Left colon (tissue), 2 donors: ENCODE measurements around the gene C11orf52. TPM values are rescaled to one million over a fixed set of nuclear protein-coding genes. Genes with fewer than 3 reads are reported as not detected.
A peak's percentile ranks its signal among the peaks of the same experiment; 100 is the strongest.
"Not testable (repeated sequence)": the region's sequence is repeated elsewhere in the genome, so short reads cannot be mapped to it uniquely, and the experiment has no call there.

Experiments
- ATAC-seq: fragments of 200-7000 bp; cut with Tn5 transposase; one replicate; pipeline ENCODE4 v1.9.1; 2020; ENCODE audit warnings: mild to moderate bottlenecking, moderate library complexity
- DNase-seq, 2 donors: peaks; one replicate each; pipeline ENCODE4 v3.0.0-alpha.2; 2020
- intact Hi-C, 2 donors: fragments of 100-400 bp; cut with DNase I in 1 of 2; cut with micrococcal nuclease in 1 of 2; formaldehyde crosslinking; loops; one replicate each; pipeline versions ENCODE4 v1.11.2 to v1.14.0; 2022; cut with DNase I, micrococcal nuclease
- total RNA-seq, 2 donors: library from RNA; stranded (reverse); fragmentation: NEBNext Ultra II Directional; extraction: Animal tissue kit (Norgen Biotek cat#: 25700); gene quantifications; one replicate each; pipeline ENCODE4 v1.2.1, GENCODE V29; 2021
- donor health status: DM: no; HTN: no; CAD: no.
- donor health status: DM: yes; HTN: yes; CAD: no.

Gene C11orf52
- total RNA-seq, 2 donors from 2014 or later = 8.5 to 10.1 TPM

DNA sequence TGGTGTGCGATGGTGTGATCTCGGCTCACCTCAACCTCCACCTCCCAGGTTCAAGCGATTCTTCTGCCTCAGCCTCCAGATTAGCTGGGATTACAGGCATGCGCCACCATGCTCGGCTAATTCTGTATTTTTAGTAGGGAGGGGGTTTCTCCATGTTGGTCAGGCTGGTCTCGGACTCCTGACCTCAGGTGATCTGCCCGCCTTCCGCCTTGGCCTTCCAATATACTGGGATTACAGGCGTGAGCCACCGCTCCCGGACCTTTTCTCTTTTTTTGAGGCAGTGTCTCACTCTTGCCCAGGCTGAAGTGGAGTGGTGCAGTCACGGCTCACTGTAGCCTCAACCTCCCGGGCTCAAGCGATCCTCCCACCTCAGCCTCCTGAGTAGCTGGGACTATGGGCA is 14.5 kb downstream of the C11orf52 start:
- not testable (repeated sequence) for DNase-seq, ATAC-seq
- intact Hi-C loops = loop anchor here in 1 of 2 donors (5.0 kb wide), 1 partner anchor 49 kb away; no protein-coding TSS in a partner anchor

DNA sequence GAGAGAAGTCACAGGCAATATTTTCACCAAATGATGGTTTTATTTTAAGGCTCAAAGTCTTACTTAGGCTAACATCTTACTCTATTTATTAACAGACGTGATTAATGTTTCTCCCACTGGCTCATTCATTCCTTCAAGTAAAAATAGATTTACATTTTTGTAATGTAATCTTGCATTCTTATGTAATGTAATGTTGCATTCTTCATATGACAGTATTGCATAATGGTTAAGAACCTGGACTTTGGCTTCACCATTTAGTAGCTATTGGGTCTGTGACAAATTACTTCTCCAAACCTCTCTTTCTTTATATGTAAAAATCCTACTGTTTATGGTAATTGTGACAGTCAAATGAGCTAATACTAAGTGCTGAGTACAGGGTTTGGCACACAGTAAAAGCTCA is 15.2 kb downstream of the C11orf52 start:
- DNase-seq = no peak
- intact Hi-C loops = loop anchor here in 1 of 2 donors (5.0 kb wide), 1 partner anchor 48 kb away; no protein-coding TSS in a partner anchor
- ATAC-seq = no peak

DNA sequence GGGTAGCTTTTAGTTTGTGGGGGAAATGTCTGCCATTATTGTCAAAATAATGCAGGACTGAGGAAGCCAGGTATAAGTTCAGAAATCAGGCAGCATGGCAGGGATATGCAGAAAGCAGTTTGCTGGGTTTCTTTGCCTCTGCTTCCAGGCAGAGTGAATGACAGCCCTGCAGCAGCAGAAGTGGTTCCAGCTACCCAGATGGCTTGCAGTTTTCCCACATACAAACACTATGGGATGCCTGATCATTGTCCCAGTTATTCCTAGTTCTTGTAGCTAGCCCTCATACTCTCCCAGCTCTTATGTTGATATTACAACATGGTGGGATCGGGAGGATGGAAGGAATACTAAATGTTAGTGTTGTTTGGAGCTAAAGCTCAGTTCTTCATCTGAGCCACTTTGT is 15.6 kb downstream of the C11orf52 start:
- DNase-seq (no peak), ATAC-seq (no peak)
- intact Hi-C loops = loop anchor here in 1 of 2 donors (5.0 kb wide), 1 partner anchor 48 kb away; no protein-coding TSS in a partner anchor

DNA sequence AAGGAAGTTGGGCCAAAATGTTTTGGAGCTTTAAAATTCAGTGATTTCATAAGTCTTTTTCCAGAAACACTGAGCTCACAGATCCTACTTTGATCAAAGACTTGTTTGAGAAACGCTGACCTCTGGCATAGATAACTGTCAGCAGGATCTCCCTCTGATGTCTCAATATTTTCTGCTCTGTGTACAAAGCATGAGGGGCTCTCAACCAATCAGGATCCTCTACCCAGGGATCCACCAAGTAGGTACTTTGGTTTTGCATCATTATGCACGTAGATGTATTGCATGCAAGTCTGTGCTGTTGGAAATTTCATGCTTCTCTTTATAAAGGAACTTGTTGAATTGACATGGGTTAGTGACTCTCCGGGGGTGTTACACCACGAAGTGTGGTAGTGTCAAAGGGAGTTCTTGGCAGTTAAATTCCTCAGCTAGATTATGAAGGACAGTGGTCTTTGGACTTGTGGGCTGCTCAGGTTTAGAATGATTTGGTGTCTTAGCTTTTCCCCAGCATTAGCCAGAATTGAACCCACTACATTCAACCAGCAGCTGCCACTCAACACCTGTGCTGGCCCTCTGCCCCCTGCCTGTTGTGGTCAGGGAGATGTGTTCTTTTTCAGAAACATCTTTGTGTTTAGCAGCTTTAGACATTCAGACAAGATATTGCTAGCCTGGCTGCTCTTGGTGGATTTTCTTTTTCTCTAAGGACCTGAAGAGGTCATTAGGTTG is 16.8 kb downstream of the C11orf52 start:
- no peak for DNase-seq
- no peak for ATAC-seq
- intact Hi-C loops = no loop called here

DNA sequence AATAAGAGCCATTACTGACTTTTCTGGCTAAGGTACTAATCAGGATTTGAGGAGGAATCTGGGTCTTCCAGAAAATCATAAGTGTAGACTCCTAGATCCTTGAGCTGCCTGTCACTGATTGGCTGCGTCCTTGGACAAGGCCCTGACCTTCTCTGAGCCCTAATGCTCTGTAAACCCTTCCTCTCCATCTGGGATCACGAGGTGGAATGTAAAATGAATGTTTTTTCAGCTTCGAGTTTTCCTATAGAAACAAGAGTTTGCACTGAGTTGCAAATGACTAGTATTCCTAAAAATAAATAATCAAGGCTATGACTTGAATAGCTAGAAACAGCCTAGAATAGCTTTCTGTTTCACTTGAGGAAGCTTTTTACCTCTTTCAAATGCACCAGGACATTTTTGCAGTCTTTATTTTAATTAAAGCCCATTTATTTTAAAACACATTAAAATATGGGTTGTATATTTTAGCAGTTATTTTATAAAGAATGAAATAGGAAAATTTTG is 17.4 kb downstream of the C11orf52 start:
- ATAC-seq (no peak), DNase-seq (no peak)
- intact Hi-C loops = no loop called here

DNA sequence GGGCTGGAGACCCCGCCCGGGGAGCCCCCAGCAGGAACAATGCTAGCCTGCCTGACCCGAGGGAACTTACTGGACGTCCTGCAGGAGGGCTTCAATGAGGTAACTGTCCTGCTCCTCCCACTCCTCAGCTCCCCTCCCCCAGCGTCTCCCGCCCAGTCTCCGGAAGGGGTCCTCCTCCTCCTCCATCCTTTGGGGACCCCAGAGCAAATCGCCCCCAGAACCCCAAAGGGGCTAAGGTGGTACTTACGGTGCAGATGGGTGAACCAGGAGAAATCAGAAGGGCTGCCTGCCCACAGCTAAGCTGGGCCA is 18.7 kb downstream of the C11orf52 start:
- DNase-seq (no peak), ATAC-seq (no peak)
- intact Hi-C loops = no loop called here

DNA sequence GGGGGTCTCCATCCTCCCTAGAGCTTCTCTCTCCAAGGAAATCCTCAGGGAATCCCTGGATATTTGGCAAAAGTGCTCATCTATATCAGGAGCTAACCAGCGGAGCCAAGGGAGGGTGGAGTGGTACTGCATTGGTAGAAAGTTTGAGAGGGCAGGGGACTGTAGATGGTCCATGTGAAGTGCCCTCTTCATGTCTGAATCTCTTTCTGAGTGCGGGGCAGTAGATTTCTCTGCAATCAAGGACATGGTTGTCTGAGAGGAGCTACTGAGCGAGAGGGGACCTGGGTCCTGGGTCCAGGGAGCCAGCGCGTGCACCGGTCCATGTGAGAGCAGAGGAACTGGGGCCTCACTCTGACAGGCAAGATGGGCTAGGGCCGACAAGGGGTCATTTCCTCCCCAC is 19.1 kb downstream of the C11orf52 start:
- intact Hi-C loops = no loop called here
- ATAC-seq (no peak), DNase-seq (no peak)

DNA sequence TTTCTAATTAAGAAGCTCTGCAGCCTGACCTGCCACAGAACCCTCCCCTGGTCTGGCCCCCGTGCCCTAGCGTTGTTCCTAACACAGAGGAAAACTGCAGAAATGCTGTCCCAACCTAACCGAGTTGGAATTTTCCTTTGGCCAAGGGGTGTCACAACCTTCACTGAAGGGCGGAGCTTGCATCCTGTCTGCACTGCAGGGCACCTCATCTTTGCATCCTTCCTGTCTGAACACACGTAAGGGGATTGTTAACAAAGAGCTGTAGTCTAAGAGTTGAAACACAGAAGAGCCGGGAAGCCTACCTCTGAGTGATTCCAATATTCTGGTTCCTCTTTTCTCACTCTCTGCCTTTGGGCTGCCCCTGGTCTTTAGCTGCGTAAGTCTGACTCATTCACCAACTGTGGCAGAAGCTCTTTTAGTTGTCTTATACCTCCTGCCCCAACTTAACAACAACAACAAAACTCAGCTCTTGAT is 20.0 kb downstream of the C11orf52 start:
- intact Hi-C loops = no loop called here
- no peak for DNase-seq
- no peak for ATAC-seq

DNA sequence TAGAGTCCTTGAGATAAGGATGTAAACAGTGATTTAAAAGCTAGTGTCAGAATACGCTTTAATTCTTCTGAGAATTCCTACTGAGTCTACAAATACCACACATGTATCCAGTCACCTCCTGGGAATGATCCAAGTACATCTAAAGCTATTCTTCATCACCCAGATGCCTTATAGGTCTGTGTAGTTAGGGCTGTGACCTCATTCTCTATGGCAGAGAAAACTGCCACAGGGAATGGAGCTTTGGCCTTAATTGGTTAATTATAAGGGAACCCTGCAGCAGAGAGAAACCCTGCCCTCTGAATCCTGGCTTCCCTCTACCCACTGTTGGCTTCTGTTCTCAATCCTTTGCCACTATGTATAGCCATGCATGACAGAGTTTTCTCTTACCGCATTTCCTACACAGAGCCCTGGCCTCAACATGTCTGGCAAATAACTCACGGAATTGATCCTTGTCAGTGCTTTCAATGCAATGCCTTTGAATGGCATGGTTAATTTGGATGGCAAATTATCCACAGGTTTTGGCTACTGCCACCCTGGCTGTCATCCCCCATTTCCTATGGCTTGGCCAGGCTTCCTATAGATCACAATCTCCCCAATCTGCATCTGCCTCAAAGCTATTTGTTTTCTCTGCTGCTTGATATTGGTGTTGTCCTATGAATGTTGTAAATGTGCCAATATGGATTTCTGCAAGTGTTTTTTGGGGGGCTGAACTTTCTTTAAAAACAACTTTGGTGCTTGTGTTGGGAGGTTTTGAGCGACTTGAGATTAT is 21.3 kb downstream of the C11orf52 start:
- no peak for DNase-seq
- no peak for ATAC-seq
- intact Hi-C loops = no loop called here

DNA sequence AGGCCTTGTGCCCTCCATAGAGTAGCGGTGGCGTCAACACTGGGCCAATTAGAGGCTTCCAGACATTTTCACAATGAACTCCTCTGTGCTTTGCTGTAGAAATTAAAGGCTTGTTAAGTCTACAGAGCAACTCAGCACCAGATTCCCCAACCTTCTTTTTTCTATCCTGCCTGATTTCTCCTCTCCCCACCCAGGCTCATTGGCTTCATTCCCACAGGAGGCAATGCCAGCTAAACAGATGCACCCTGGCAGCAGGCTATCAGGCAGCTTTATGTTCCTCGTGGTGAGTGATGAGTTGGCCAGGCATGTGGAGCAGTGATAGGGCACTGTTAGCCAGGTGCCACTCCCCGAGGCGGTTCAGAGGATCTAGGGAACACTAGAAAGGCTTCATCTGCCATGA is 23.2 kb downstream of the C11orf52 start:
- DNase-seq = no peak

DNA sequence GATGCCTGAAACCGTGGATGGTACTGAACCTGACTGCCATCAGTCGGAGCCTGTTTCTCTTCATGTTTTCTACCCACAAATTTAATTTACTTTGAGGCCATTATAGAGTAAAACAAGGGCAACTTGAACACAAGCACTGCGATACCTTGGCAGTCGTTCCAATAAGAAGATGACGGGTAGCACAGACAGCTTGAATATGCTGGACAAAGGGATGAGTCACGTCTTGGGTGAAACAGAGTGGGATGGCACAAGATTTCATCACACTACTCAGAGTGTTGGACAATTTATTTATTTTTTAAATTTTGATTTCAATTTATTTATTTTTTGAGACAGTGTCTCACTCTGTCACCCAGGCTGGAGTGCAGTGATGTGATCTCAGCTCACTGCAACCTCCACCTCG is 24.1 kb downstream of the C11orf52 start:
- no peak for ATAC-seq
- intact Hi-C loops = no loop called here

More for the DNA sequence above, 23.2 kb downstream of the C11orf52 start:
- peak; percentile 56 for ATAC-seq
- intact Hi-C loops = no loop called here

DNA sequence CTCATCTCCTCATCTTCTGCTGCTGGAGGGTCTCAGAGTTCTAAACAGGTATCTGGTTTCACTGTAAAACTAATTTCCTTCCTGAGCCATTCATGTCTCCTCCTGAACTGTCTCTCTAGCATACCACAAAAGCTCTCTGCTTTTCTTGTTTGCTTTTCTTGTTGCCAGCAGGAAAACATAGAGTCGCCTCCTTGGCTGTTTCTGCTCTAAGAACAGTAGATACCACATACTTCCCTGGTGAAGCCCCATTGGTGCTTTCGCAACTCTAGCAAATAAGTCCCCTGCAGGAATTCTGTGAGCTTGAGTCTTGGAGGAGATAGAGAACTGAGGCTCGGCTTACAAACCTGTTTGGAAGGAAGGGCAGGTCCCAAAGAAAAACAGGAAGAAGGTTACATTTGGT is 25.4 kb downstream of the C11orf52 start:
- DNase-seq = no peak
- intact Hi-C loops = no loop called here
- no peak for ATAC-seq

More for the DNA sequence above, 24.1 kb downstream of the C11orf52 start:
- DNase-seq = no peak

DNA sequence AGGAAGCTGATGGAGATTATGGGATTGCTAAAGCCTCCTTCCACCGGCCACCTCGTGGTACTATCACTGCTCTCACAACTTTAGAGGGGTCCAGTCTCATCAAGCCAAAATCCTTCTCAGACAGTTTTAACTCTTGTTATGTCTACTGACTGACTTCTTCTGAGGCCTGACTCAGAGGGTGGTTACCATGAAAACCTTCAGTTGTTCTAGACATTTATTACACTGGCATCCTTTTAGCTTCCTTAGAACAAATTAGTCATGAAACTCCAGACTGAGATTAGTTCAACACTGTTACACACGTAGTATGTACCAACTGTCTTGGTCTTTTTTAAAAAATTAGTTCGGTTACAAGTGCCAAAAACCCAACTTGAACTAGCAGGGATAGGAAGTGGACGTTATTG is 25.9 kb downstream of the C11orf52 start:
- no peak for ATAC-seq
- intact Hi-C loops = no loop called here
- DNase-seq = no peak

DNA sequence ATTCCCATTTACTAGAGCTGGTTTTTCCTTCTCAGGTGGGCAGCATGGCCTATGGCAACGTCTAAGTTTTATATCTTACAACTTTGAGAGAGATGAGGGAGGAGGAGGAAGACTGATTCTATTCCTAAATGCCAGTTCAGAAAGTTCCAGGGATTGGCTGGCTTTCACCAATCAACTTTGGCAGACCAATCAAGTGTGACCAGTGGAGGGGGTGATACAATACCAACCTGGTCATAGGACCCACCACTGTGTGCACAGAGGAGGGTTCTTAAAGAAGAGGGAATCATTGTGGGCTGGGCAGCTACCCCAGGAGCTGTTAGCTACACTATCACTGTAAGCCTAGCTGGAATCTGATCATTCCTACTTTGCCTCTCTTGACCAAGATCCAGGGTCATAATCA is 26.5 kb downstream of the C11orf52 start:
- DNase-seq (no peak), ATAC-seq (no peak)
- intact Hi-C loops = no loop called here

DNA sequence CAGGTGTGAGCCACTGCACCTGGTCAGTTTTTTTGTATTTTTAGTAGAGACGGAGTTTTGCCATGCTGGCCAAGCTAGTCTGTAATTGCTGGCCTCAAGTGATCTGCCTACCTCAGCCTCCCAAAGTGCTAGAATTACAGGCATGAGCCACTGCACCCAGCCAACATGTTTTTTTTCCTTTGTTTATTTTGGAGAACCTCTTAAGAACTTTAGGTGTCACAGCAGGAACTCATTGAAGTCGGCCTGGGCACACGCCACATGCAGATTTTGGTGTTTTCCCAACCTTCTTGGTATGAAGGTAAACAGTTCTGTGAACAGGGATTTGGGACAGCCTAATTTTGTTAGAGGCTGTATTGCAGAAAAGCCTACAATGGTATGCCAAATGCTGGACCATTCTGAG is 27.8 kb downstream of the C11orf52 start:
- ATAC-seq (no peak), DNase-seq (no peak)
- intact Hi-C loops = no loop called here

DNA sequence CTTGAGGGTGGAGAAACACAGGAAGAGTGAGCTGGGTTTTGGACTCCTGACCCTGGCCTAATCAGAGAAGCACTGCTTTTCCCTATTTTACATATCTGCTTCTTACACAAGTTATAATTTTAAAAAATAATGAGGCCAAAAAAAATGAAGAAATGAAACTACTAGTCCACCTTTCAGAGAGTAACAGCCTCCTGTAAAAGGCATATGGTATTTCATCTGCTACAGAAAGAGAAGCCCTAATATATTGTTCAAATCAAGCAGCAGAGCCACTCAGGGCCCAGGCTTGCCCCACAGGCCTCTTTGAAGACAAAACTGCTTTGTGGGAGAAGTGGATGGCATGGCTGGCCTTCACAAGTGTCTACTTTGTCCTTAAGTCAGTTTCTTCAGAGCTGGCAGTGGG is 28.4 kb downstream of the C11orf52 start:
- intact Hi-C loops = no loop called here
- no peak for DNase-seq
- no peak for ATAC-seq

DNA sequence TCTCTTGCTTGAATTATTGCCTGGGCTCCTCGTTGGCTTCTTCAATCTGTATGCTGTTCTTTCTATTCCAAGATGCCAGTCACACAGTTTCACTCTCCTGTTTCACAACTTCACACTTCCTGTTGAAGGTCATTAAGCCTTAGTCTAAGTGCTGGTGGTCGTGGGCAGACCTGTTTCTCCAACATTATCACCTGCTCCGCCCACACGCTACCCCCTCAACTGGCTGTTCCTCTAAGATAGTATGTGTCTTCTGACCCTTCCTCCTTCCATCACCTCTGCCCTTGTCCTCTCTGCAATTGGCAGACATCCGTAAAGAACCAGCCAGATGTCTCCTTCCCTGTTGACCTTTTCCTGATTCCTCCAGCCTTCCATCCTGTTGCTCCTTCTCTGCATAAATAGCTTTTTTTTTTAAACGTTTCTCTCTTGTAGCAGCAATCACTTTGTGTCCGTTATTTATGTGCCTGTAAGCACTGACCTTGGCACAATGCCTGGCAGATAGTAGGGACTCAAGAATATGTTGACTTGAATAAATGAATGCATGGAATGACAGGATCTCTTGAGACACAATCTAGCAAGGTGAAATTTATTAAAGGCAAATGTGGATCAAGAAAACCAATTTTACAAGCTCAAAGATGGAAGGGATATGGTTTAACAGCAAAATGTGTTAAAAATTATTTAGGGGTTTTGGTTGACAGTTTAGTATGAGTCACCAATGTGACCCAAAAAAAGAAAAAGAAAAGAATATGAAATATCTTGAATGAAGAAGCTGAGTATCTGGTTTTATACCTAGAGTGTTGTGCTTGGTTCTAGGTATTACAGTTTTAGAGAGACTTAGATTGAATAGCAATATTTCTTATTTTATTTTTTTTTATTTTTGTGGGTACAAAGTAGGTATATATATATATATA is 31.1 kb downstream of the C11orf52 start:
- intact Hi-C loops = no loop called here
- ATAC-seq = no peak

DNA sequence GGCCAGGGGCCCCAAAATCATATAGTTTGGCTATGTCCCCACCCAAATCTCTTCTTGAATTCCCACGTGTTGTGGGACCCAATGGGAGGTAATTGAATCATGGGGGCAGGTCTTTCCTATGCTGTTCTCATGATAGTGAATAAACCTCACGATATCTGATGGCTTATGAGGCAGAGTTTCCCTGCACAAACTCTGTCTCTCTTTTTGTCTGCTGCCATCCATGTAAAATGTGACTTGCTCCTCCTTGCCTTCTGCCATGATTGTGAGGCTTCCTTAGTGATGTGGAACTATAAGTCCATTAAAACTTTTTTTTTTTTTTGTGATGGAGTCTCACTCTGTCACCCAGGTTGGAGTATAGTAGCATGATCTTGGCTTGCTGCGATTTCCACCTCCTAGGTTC is 32.9 kb downstream of the C11orf52 start:
- intact Hi-C loops = no loop called here

More for the DNA sequence above, 31.1 kb downstream of the C11orf52 start:
- no peak for DNase-seq

DNA sequence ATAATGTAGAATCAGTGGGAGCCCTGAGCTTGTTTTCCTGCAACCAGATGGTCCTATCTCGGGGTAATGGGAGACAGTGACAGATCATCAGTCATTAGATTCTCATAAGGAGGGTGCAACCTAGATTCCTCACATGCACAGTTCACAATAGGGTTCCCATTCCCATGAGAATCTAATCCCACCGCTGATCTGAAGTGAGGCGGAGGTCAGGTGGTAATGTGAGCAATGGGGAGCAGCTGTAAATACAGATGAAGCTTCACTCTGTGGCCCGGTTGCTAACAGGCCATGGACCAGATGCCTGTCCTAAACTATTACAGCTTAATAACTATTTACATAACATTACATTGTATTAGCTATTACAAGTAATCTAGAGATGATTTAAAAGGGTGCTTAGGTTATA is 35.4 kb downstream of the C11orf52 start:
- intact Hi-C loops = no loop called here
- ATAC-seq (no peak), DNase-seq (no peak)

More for the DNA sequence above, 32.9 kb downstream of the C11orf52 start:
- ATAC-seq = no peak
- no peak for DNase-seq
